Measurements from ENCODE around the gene FGA.

DNA sequence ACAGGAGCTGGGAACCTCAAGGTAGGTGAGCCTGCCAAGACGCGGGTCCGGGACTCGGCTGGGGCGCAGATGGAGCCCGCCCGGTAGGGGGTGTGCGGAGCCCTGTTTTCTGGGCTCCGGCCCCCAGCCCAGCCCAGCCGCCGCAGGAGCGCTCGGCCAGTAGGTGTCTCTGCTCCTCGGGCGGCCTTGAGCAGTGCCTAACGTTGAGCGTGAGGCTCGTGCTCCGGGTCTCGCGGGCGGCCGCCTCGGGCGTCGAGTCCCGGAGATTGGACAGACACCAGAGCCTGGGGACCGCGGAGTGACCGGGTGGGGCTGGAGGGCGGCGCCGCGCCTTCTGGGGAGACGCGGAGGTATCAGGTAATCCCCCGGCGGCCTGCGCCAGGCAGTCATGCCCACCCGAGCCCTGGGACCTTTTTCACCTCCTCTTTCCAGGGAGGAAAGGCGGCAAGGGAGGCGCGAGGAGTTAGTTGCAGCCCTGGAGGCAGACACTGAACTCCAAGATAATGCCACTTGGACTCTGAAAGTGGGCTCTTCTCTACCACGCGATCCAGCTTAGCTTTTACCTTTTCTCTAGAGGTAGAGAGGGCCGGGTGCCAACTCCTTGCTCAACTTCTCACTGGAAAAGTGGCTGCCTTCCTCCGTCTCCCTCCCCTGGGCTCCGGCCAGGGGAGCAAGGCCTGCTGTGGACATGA, 36.4 kb upstream of the FGA start:
- TF ChIP-seq YY1 (IDR thresholded peaks at IDR 0.05; ENCODE audit: insufficient read depth, insufficient read length) (no peak), ZNF274 (IDR thresholded peaks at IDR 0.05; ENCODE audit: low read depth, low read length) (no peak), SUZ12 (IDR thresholded peaks at IDR 0.05; ENCODE audit: extremely low read depth, insufficient read depth, insufficient read length) (no peak)
